GM23248 (cell line): ENCODE measurements around the gene SLC29A3.

Source experiments
- EZH2 ChIP-seq: fragments of 200-600 bp; sonication (generic); IDR thresholded peaks from 2 replicates; pipeline ENCODE4 v1.6.1; 2018; ENCODE audit warnings: antibody characterized with exemption, mild to moderate bottlenecking; ENCODE audit not compliant: insufficient read depth, poor library complexity, severe bottlenecking
- EZH2phosphoT487 ChIP-seq: fragments of 200-600 bp; sonication (generic); IDR thresholded peaks from 2 replicates; pipeline ENCODE4 v1.6.1; 2018; ENCODE audit warnings: antibody characterized with exemption, moderate library complexity, mild to moderate bottlenecking, low read depth; ENCODE audit not compliant: insufficient read depth

GRCh38 chr10:71272056-71272771, 46.8 kb upstream of the SLC29A3 start:
- TF ChIP-seq EZH2 (no peak), EZH2phosphoT487 (no peak)
